GM18867 (cell line): ENCODE results near the gene PERCC1.

ENCODE experiments used
- ATAC-seq: cut with Tn5 transposase; IDR thresholded peaks from one replicate; pipeline ENCODE4 v1.9.1; 2021; ENCODE audit warnings: mild to moderate bottlenecking, moderate library complexity; ENCODE audit not compliant: unreplicated experiment

The PERCC1 gene

GRCh38 chr16:1448536-1449116 lies 17.7 kb downstream of the PERCC1 start:
- ATAC-seq, result no peak

- no peak for ATAC-seq
These were observed 18.4 kb downstream of the PERCC1 start for GRCh38 chr16:1449201-1449788.

- ATAC-seq, result no peak
These were observed 19.3 kb downstream of the PERCC1 start for GRCh38 chr16:1450218-1450617.

DNA sequence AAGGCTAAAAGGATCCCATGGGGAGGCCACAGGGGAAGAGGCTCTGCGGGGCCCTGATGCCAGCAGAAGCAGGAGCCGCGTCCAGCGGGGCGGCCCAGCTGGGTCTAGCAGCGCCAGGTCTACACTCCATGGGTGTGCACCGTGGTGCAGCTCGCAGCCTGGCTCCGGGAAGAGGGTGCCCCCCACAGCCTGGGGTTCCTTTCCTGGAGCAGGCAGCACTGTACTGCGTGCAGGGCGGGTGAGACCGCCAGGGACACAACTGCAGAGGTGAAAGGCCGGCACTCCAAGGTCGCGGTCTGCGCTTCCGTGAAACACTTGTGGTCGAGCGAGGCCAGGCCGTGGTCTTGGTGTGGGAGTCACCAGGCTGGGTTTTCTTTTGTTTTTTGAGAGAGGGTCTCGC lies 20.0 kb downstream of the PERCC1 start:
- no peak for ATAC-seq

- ATAC-seq, result no peak
These were observed 21.0 kb downstream of the PERCC1 start for GRCh38 chr16:1451702-1452392.

DNA sequence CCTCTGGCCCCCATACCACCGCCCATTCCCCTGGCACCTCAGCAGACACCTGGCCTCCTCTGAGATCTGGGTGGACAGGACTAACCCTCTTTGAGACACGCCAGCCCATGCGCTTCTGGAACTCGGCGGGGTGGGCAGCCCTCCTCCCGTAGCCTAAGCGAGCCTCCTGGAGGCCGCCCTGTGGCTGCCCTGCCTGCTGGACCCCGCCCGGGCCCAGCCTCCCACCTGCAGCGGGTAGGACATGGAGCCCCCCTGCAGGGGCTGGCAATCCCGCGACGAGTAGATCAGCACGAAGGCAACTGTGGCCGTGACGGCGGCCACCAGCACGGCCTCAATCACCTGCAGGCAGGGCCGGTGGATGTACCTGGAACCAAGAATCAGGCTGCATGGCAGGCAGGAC lies 21.7 kb downstream of the PERCC1 start:
- ATAC-seq, result no peak

DNA sequence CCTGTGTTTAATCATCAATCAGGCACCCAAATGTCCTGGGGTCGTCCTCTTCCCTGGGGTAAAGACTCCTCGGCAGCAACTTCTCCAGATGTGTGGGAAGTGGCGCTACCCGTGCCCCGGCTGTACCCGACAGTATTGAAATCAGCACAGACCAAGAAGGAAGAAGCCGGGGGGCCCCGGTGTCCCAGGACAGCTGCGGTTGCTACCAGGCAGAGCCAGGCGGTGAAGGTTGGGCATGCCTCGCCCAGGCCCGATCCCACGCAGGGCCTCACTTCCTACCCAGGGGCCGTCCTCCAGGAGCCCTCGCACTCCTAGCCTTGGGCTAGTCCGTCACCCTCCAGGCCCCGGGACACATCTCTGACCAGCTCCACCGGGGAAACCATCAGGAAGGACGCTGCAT lies 22.4 kb downstream of the PERCC1 start:
- no peak for ATAC-seq

DNA sequence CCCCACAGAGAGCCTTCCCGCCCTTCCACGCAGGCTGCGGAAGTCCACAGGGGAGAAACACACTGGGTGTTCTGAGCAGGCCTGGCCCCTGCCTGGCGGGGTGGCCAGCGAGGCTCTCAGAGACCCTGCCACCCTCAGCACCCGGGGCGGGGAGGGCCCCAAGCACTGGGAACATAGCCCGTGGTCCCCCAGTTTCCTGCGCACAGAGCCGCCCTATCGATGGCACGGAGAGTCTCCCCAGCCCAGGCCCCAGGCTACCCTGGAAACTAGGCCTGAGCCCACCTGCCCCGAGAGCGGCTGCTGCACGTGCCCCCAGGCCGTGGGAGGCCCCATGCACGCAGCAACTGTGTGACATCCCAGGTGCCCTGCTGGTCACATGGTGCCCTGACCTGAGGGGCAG lies 23.7 kb downstream of the PERCC1 start:
- no peak for ATAC-seq

DNA sequence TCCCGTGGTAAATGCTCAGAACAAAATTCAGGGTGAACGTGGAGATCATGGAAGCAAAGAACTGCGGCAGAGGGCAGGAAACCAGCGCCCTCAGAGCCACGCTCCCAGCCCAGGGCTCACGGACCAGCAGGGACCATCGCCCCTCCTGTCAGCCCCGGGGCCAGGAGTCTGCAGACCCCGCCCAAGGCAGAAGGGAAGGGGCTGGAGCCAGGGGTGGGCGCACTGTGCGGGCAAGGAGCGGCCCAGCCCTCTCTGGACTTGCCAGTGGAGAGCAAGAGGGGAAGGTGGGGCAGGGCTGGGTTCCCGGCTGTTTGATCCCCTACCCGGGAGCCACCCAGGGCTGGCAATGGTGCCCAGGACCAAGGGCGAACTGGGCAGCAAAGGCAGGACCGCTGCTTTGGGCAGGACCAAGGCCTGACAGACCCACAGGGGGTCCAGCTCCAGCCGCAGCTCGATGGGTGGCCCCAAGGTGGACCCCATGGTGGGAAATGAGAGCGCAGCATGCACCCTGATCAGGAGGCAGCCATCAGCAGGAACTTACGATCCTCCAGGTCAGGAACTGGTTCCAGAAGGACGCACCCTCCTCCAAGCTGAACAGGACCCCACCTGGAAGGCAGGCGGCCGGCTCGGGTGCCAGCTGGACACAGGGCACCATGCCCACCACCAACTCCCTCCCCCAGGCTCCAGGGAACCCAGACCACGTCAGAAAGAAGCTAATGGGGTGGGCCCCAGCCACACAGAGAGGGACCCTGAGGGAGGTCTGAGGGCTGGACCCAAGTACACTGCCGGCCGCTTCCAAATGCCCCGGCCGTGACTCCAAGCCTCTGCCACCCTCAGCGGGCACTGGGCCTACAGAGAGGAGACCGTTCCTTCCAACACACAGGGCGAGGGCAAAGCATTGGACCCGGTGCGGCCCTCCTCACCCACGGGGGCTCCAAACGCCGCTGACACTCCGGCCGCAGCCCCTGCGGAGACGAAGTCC lies 24.6 kb downstream of the PERCC1 start:
- ATAC-seq, result no peak

- ATAC-seq, result no peak
These were observed 26.1 kb downstream of the PERCC1 start for GRCh38 chr16:1456951-1457350.

DNA sequence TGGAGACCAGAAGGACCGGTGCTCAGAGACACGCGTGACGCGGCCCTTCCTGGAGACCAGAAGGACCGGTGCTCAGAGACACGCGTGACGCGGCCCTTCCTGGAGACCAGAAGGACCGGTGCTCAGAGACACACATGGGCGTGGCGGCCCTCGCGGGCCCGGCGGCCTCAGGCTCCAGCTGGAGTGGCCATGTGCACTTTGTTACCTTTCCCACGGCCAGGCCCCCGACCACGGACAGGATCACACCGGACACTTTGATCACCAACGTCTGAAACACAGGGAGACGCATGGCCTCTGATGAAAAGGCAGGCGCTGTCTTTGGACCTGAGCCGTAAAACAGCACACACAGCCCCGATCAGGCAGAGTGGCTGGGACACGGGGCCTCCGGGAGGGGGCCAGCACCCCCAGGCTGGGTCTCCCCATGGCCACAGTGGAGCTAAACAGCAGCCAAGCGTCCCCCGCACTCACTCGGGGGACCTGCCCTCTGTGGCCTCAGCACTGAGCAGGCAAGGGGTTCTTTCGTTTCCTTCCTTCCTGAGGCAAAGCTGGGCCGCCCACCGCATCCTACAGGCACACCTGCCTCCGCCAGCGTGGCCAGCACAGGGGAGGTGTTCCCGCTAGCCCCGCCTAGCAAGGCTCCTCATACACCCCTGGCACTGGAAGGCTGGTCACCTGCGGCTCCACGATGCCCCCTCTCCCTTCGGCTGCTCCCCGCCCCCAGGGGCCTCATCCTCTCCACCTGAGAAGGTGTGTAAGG lies 26.8 kb downstream of the PERCC1 start:
- ATAC-seq, result no peak

DNA sequence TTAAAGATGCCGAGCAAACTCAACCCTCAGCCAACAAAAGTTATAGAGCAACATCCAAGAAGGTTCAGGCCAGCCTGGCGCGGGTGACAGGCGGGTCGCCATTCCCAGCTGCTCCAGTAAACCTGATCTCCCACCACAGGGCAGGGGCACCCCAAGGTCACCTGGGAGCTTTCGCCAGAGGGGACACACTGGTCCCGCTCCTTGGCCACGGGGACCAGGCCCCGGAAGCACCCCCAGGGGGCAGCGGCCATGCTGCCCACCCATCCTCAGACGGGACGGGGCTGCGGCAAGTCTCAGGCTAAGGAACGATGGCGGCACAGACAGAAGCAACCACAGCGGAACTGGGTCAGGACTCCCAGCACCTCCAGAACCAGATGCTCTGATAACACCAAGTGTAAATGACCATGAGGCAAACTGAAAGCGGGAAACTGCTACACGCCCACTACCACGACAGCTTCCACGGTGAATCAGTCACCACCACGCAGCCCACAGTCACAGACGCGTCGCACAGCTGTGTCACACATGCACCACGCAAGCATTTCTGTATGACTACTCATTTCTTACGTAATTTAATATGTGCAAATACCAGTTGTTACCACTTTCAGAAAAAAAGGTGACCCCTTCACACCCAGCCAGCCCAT lies 27.6 kb downstream of the PERCC1 start:
- no peak for ATAC-seq

DNA sequence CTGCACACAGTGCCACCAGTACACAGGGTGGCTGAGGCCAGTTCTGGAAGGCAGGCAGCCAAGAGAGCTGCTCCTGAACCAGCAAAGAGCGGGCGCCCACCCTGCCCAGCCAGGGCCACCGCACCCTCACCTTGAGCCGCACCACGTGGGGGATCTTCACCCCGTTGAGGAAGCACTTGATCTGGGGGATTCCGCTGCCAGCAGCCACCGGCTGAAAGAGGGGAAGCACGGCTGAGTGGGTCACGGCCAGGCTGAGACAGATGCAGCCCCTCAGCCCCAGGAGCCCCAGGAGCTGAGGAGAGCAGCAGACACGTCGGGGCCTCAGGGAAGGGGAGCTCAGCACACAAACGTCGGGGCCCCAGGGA lies 28.1 kb downstream of the PERCC1 start:
- ATAC-seq, result no peak

GRCh38 chr16:1459967-1460366 lies 29.1 kb downstream of the PERCC1 start:
- no peak for ATAC-seq

GRCh38 chr16:1460602-1461138 lies 29.8 kb downstream of the PERCC1 start:
- ATAC-seq, result no peak

DNA sequence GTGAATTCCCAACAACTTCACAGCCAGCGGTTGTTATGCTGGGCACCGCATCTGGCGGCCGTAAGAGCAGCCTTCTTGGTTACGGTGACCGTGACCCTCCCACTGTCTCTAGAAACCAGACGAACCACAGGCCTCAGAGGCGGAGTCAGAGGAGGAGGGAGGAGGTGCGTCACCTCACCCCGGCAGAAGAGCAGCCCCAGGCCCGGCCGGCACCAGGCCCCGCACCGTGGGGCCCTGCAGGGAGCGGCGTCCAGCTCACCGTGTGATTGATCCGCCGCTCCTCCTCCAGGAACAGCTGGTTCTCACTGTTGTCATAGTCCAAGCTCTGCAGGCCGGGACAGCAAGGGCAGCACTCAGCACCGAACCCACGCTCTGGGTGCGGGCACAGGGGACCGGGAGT lies 30.3 kb downstream of the PERCC1 start:
- no peak for ATAC-seq

- ATAC-seq, result no peak
These were observed 33.5 kb downstream of the PERCC1 start for GRCh38 chr16:1464196-1464893.

DNA sequence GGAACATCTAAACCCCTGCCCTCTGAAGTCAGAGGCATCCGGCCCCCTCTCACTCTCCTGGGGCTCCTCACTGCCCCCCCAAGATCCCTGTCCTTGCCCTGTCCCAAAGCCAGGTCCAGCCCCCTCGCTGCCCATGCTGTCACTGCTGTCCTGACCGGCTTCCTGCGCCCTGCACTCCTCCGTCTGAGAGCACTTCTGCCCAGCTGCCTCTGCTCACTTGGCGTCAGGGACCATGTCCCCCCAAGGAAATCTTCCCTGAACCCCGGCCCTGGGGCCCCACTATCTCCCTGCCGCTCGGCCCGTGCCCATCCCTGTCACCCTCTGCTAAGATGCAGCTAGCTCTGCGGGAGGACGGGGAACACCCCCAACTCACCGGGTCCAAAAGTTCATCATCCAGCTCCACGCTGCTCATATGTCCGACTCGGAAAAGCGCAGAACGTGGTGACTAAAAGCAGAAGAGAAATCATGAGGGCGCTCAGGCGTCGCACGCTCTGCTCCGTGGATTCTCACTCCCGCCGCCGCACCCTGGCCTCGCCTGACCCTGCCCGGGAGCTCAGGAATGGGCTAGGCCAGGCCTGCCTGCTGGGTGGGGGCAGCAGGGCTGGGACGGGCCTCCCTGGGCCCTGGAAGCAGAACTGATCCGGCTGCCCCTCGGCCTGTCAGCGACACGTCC lies 34.2 kb downstream of the PERCC1 start:
- no peak for ATAC-seq

DNA sequence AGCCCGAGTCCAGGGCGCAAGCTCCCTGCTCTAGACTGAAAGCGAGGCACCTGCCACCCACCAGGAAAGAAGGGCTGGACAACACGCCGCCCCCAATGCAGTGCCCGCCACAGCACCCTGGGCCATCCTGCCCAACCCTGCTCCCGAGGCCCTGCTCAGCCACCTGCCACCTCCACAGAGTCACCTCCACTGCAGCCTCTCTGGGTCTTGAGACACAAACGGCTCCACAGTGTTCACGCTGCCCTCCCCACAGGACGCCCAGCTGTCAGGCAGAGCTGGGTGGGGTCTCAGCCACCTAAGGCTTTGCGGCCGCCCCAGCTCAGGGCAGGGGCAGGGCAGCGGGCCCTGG lies 34.7 kb downstream of the PERCC1 start:
- ATAC-seq, result no peak
